DMS79 (cell line): Measurements from ENCODE around the gene TAS1R2.

Experiments
- DNase-seq: peaks from one replicate; lab custom pipeline; 2025; lab: John Stamatoyannopoulos, UW

Gene TAS1R2

DNA sequence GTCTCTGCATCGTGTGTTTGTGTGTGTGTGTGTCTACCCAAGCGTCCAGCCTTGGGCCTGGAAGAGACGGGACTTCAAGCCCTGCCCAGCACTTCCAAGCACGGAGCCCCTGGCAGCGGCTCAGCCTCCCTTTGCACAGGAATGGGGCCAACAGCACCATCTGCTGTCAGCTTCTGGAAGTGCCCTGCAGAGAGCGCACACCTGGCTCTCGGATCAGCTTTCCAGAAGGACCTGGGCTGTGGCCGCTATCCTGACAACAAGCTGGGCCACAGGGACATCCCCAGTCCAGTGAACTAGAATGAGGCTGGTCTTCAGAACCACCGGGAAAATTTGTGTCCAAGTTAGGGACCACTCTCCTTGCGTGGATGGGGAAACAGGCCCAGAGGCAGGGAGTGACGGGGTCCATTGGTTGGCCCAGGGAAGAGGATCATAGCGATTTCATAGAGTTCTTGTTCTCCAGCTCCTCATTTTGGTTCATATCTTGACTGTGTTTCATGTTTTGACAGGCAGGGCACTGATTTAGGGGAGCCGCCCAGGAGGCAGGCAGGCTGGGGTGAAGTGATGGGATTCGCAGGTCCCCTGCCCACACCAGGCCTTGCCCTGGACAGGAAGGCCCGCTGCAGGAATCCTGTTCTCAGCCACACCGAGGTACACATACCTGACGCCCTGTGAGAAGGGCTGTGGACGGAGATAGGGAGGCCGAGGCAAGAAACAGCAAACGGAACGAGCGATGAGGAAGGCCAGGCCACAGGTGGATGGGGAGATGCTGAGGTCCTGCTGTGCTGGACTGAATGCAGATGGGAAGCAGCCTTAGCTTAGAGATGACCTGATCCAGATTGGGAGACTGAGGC lies 38.4 kb downstream of the TAS1R2 start:
- peak; percentile 43 for DNase-seq

DNA sequence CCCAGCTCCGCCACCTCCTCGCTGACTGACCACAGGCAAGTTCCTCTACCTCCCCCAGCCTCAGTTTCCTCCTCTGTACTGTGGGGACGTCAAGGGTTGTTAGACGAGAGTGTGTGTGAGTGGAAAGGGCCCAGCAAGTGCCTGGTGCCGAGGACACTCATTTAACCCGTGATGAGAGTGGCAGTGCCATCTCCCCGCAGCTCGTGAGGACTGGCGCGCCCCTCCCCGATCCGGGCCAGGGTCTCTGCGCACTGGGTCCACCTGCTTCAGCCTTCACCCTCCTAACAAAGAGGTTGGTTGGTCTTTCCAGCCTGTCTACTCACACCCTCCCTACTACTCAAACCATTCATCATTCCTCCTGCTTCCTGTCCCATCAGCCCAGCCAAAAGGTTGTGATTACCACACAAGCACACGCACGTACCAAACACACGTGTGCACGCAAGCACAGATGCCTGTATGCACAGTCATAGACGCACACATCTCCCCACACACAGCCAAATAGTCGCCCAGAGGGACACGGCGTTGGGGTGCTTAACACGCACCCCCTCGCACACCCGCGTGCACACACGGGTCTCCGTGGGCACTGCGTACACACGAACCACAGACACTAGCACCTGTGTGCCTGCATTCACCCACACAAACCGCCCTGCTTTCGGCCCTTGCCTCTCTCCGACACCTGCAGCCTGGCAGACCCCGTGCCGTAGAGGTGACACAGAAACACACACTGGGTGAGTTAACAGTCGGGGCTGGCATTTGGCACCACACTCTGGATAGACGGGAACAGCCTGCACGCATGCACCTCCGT lies 39.3 kb downstream of the TAS1R2 start:
- DNase-seq = no peak

DNA sequence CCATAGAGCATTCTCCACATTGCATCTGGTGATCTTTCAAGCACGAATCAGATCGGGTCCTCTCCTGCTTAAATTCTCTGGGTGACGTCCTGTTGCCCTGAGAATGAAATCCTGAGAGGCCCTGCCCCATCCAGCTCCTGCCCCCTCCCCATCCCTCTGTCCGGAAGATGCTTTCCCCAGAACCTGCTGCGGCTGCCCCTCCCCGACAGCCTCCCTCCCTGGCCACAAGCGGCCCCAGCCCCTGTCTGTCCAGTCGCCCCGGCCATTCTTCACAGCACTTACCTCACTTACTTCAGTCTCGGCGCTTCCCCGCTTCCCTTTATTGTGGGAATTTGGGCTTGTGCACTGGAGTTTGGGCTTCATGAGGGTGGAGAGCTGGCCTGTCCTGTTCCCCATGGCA lies 40.3 kb downstream of the TAS1R2 start:
- DNase-seq = no peak

DNA sequence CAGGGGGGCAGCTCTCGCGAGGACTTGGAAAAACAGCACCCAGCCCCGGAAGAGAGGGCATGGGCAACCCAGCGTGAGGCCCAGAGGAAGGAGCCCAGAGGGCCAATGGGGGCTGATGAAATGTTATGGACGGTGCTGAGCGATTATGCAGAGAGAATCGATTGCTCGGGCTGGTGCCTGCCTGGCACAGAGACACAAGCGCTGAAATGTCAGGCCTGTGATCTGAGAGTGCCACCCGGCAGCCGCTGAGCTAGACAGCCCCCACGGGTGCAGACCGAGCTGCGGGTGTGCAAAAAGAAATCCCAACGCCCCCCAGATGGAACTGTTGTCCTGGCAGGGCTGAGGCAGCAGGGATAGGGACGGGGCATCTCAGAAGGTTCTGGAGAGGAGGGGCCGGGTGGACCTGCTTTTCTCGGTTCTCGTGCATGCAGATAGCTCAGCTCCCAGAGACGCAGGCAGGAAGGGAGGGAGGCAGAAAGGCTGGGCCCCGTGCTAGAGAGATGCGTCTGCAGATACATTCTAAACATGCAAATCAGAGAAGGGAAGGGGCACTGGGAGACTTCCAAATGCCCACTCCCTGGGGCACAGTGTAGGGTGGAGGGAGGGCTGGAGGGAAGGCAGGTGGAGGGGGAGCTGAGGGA lies 41.5 kb downstream of the TAS1R2 start:
- DNase-seq = no peak

DNA sequence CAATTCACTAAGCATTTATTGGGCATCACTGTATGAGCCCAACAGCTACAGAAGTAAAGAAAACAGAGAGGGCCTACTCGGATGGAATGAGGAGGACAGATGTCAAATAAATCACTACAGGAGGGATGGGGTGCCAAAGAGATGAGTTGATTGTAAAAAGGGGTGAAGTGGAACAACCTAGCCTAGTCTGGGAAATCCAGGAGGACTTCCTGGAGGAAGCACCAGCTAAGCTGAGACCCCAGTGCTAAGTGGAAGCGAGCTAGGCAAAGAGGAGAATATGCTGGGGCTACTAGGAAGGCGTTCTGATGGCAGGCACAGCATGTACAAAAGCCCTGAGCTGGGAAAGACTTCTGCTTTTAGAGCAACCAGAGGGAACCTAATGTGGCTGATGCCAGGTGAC lies 42.1 kb downstream of the TAS1R2 start:
- no peak for DNase-seq

DNA sequence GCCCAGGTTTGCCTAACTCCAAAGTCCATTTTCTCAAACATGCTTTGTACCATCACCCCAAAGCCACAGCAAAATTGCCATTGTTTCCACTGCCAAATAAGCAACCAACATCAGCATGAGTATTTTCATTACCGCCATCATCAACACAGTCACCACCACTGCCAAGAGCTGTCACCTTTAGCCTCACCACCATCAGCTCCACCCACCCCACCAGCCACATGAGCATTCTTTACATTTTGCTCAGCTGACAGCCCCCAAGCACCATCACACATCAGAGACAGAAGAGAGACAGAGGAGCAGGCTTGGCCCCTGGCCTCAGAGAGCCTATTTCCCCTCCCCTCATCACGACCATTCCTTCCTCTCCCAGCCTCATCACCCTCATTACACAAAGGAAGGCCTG lies 42.7 kb downstream of the TAS1R2 start:
- DNase-seq = no peak

DNA sequence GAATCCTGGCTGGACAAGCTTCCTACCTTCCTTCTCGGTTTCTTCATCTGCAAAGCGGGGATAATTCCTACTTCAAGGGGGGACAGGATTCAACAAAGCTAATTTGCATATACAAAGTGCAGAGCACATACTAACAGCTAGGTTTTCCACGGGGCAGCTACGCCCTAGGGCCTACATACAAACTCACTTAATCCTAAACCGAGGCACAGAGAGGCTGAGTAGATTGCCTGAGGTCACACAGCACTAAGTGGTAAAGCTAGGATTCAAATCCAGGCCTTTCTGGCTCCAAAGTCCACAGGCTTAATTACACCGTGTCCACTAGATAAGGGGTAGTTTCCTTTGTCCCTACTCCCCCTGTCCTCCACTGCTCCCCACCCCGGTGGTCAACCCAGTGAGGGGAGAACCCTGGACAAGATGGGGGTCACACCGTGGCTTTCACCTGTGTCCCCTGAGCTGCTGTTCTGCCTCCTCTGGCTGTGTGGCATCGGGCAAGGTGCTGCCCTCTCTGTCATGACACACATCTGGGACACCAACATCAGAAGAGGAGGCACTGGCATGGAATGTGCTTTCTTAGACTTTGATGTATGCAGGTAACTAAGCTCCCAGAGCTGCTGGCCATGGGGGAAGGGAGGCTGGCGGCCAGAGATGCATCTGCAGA lies 44.5 kb downstream of the TAS1R2 start:
- no peak for DNase-seq

DNA sequence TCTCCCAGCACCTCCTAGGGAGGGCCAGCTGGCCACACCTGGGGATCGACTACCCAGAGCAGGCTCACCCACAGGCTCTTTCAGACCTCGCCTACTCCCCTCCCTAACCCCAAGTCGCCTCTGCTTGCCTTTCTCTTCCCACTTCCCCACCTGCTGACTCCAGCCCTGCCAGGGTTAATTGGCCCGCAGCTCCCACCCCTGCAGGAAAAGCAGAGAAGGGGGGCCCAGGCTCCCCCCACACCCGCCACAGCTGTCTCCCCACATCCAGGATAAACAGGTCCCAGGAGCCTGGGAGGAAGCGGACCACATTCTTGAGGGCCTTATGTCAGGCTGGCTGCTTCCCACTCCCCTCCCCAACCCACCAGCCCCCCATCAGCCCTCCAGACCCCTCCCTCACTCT lies 45.0 kb downstream of the TAS1R2 start:
- no peak for DNase-seq

DNA sequence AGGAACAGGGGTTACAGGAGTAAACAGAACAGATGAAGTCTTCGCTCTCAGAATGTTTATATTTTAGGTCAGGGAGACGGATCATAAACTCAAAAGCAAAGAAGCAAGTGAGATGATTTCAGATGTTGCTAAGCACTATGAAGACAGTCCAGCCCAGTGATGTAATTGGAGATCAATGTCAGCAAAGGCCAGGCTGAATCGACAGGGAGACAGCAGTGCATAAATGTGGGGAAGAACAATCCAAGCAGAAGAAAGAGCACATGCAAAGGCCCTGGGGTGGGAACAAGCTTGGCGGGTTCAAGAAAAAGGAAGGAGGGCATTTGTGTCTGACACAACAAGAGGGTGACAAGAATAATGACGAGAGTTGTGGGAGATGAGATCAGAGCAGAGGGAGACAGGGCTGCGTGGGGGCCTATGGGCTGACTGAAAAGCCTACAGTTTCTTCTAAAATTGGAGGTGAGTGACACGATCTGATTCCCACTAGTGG lies 47.0 kb downstream of the TAS1R2 start:
- no peak for DNase-seq

DNA sequence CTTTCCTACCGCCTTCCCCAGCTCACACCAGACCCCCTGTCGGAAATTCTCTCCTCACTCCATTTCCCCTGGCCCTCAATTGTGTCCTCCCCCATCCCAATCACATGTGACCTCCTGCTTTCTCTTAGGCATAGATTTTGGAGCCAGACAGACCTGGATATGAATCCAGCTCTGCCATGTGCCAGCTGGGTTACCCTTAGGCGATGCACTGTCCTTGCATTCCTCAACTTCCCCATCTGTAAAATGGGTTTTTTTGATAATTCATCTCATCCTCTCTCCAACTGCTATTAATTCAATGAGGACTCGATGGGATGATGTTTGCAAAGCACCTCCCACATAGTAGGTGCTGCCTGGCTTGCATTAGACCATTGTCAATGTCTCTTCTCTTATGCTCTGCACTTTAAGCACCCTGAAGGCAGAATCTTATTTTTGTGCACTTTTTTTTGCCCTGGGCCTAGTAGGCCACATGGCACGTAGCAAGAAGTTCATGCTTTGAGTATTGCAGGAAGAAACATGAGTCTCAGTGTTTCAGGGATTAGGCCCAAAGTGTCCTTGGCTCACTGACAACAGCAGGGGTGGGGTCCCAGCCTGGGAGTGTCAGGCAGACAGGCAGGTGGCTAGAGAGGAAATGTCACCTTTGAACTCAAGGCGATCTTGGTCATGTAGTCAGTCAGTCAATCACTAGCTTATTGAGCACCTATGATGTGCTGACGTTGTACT lies 47.6 kb downstream of the TAS1R2 start:
- DNase-seq = no peak

DNA sequence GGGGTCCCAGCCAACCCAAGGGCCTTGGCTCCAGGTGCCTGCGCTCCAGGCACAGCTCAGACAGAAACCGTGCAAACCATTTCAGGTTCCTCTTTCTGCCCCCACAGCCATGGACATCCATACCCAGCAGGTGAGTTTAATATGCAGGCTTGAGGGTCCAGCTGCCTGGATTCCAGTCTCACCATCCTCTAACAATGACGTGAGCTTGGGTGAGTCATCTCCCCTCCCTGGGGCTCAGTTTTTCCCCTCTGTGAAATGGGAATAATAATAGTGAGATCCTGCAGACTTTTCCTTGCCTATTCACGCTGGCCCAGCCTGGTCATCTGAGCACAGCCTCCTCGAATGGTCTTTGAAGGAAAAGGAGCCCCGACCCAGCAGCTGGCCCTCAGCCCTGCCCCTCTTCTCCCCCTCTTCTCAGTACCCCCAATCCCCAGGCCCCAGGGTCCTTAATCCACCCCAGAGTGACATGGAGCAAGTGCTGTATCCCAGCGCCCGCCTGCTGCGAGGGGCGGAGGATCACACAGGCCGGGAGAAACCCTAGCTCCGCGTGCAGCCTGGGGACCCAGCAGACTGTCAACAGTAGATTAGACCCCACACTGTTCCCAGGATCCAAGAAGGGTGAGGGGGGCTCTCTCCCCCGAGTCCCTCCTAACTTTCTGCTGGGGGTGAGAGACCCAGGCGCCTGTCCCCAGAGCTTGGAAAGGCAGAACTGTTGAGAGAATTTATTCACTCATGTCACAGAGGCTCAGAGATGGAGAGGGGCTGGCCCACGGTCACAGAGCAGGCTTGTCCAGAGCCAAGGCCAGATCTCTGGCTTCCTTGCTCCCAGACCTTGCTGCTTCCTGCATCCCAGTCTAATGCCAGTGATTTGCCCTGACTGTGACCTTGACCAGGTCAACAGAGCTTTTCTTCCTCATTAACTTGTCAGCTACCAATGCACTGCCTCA lies 49.2 kb downstream of the TAS1R2 start:
- no peak for DNase-seq

DNA sequence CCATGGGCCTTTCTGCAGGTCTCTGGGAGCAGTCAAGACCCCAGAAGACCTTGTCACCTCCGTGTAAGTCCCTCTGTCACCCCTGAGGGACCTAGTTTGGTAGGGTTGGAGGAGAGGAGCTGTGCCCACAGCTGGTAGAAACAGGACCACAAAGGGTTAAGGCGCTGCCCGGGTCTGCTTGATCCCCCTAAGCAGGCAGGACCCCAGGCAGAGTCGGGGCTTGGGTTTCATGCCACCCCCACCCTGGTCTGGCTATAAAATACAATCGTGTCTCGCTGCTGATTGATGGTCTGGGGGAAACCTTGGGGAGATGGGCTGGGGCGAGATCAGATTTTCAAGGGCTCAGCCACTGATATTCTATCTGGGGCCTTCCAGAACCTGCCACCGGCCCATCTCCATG lies 50.9 kb downstream of the TAS1R2 start:
- DNase-seq = no peak

DNA sequence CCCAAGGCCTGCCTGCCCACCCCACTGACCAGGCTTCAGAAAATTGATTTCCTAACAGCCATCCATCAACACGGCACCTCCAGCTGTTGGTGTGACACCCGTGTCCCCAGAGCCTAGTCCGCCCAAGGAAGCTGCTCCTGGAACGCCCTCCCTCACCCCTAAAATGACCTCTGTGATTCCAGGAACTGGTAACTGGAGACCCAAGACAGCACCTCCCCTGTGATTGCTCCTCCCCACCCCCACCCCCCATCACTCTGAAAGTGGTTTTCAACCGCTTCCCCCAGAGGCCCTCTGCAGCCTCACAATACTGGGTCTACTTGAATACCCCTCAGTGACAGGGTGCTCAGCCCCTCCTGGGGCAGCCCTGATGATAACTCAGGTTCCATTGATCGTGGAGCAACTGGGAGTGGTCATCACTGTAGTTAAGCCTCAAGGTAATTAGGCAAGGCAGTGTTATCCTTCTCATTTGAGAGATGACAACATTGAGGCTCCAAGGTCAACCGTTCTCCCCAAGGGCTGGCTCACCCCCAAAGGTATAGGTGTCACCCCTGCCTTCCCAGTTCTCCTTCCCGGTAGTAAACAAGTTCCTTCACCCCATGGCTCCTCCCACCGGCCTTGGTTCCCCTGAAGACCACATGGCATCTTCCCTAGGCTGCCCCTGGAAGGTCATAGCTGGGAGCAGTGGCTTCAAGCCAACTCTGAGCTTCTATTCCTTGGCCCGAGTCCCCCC lies 52.0 kb downstream of the TAS1R2 start:
- no peak for DNase-seq

DNA sequence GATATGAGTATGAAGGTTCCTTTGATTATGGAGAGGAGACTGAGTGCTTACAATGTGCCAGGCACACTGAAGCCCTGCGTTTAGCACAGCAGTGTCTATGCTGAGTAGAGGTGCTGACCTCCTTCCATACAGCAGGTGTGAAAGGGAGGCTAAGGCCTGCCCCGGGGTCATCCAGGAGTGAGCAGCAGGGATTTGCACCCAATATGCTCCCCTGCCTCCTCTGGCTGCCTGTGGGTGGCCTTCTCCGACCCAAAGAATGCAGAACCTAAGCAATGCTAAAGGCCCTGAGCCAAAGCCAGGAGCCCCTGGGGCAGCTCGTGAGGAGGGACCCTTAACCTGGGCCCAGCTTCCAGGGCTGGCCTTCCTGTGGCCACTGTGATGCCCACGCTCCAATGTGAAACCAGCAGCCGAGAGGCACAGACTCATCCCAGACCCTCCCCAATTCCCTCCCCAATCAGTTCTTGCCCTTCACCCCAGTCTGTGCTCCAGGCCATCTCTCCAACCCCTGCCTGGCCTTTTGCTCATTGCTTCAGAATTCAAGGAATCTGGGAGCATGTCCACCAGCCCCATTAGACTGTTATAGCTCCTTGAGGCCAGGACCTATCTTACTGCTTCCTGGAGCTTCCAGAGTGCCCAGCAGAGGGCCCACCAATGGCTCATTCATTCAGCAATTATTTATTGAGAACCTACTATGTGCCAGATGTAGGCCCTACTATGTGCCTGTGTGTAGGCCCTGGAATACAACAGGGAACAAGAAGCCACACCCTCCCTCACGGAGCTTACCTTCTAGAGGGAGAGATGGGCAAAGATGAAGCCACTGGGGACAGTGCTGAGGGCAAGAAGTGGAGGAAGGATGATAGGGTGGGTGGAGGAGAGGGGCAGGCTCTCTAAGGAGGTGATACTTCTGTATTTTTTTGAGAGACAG lies 53.3 kb downstream of the TAS1R2 start:
- no peak for DNase-seq

DNA sequence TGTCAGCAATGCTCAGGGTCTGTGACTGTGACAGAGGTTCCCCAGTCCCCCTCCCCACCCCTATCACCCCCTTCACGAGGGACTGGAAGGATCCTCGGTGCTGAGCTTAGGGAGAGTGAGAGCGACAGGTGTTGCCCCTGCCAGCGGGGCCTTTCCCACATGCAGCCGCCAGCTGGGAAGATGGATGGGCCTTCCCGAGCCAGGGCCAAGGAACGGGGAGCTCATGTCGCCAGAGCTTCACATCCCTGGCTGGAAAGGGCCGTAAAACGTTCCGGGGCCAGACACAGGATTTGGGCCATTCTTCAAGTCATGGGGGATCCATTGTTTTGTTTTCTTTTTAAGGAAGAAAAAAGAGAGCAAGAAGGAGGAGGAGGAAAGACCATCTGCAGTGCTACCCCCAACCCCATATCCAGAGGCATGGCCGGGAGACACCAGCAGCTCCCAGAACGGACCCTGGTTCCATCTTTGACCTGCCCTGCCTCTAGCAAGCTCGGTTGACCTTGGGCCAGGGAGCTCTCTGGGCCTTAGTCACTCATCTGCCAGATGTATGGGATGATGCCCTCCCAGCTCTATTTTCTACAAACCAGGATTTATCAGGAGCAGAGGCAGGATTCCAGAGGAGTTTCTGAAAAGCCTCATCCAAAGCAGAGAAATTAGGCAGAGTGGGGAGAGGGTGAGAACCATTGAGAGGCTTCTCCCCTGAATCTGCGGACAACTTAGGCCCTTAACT lies 54.1 kb downstream of the TAS1R2 start:
- no peak for DNase-seq

DNA sequence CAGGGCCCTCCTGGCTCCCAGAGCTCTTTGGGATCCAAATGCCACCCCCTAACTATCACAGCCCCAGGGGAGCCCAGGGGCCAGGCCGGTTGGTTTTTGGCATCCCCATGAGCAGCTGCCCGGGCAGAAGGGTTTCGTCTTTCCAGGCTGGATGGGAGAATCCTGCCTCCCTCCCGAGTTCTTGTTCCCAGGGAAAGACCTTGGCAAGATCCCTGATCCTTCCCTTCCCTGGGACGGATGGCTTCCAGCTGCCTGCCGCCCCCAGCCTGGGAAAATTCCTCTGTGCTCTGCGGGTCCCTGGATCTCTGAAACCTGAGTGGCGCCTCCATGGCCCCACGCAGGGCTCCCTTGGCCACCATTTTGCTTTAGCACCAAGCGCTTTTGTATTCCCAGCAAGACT lies 55.6 kb downstream of the TAS1R2 start:
- DNase-seq = no peak

DNA sequence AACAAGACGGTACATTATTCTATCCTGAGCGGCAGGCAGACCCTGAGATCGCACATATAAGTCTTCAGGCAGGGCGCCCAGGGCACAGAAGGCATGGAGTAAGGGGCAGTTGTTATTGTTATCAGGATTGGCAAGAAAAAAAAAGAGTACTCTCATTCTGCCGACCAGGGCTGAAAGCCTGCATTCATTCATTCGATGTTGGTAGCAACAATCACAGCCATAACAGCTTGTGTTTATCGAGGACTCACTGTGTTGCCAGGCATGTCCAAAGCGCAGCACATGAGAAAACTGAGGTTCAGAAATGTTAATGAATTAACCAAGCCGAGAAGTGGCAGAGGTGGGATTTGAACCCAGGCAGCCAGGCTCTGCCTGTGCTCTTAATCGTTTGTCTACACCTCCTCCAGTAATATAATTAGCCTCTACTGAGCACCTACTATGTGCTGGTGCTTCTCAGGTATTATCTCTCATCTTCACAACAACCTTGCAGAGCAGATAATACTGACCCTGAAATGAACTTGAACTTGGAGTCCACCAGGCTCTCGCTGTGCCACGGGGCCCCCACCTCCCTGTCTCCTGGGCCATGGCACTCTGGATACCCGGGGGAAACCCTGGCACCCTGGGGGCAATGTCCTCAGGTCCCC lies 56.2 kb downstream of the TAS1R2 start:
- no peak for DNase-seq
